ENCODE measurements around the gene PITX1.

The PITX1 gene

DNA sequence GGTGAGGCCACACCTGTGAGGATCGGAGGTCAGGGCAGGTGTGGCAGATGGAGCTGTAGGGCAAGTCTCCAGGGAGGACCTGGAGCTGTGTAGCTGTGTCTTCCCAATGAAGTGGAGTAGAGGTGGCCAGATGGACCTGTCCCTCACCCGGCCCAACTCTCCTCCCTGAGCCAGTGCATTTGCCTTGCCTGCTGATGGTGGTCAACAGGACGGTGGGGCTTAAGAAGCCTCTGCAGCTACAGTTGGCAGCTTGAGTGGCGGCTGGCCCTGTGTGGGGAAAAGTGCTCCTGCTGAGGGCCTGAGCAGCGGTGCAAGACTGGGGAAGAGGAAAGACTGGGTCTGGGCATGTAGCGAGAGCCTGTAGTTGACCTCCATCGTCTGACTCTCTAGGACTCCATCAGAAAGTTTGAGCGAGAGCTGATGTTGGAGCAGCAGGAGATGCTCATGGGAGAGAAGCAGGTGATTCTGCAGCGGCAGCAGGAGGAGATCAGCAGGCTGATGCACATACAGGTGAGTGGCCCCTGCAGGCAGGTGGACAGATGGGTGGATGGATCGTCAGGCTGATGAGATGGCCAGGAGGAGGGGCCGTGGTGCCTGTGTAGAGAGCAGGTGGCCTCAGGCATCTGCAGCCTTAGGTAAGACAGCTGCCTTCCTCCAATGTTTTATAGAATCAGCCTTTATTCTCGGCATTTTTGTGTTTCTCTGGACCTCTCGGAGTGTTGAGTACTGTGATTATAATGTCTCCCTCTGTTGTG is 24.9 kb downstream of the PITX1 start:
- TF ChIP-seq GATA2 (IDR thresholded peaks at IDR 0.05; ENCODE audit: low read depth, low read length) (no peak), GATA3 (IDR thresholded peaks at IDR 0.05; ENCODE audit: low read depth, low read length) (no peak)

DNA sequence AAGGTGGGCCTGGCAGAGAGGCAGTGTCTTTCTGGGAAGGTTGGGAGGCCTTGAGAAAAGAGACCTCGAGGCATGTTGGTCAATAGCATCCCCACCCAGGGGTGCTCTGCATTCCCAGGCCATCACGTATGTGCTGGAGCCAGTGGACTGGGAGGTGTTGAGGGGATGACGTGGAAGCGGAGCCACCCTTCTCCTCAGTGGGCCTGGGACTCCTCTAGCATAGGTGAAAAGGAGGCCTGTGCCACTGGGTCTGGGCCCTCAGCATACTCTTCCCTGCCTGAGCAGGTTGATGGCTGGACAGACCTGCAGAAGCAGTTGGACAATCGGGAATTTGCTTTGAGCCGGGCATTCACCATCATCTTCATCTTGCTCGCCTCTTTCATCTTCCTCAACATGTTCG is 25.5 kb downstream of the PITX1 start:
- no peak for TF ChIP-seq GATA3 (IDR thresholded peaks at IDR 0.05; ENCODE audit: low read depth, low read length)
- TF ChIP-seq GATA2 (IDR thresholded peaks at IDR 0.05; ENCODE audit: low read depth, low read length), result no peak

DNA sequence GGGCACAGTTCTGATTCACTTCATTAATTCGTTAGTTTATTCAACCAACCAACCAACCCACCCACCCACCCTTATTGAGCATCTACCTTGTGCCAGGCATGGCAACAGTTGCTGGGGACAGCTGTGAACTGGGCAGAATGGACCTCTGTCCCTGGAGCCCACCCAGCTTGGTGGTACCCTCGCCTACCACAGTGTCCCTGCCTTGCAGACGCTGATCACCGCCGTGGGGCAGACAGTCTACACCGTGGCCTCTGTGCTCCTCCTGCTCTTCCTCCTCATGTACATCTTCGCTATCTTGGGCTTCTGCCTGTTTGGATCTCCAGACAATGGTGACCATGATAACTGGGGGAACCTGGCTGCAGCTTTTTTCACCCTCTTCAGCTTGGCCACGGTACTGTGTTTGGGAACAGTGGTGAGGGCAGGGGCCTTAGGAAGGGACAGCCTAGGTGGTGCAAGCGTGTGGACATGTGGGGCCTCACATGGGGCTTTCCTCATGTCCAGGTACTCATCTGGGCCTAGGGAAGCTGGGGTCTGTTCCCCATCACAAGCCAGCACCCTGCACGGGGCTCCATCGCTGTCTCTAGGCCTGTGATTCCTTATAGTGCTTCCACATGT is 26.2 kb downstream of the PITX1 start:
- TF ChIP-seq GATA2 (IDR thresholded peaks at IDR 0.05; ENCODE audit: low read depth, low read length) (no peak), GATA3 (IDR thresholded peaks at IDR 0.05; ENCODE audit: low read depth, low read length) (no peak)

DNA sequence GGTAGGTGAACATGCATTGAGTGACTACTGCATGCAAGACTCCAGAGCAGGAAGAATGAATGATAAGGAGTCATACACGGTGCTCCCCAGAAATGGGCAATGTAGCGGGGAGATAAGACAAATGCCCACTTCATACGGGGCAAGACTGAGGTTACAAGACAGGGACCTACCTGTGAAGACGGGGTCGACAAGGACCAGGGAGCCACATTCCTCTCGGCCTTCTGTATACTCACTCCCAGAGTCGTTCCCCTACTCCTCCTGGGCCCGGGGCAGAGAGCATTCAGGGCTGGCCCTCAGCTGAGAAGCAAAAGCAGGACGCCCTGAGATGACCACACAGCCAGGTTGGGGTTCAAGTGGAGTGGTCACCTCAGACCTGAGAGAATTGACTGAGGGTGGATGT is 26.7 kb downstream of the PITX1 start:
- TF ChIP-seq GATA2 (IDR thresholded peaks at IDR 0.05; ENCODE audit: low read depth, low read length) (no peak), GATA3 (IDR thresholded peaks at IDR 0.05; ENCODE audit: low read depth, low read length) (no peak)

DNA sequence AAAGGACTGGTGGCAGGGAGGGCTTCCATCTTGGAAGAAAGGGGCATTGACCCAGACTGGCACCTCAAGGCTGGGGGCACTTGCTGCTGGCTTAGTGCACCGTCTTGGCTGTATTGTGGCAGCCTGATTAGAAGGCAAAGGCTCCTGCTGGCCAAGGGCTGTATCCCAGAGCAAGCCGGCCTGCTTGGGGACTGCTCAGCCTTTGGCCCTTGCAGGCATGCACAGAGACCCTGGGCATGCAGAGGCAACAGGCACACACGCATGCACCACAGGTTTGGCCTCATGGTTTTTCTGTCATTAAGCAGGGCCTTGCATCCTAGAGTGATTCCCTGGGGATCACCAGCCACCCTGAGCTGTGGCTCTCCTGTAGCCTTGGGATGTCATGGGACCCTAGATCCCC is 29.0 kb downstream of the PITX1 start:
- TF ChIP-seq GATA3 (IDR thresholded peaks at IDR 0.05; ENCODE audit: low read depth, low read length), result no peak
- TF ChIP-seq GATA2 (IDR thresholded peaks at IDR 0.05; ENCODE audit: low read depth, low read length), result no peak

DNA sequence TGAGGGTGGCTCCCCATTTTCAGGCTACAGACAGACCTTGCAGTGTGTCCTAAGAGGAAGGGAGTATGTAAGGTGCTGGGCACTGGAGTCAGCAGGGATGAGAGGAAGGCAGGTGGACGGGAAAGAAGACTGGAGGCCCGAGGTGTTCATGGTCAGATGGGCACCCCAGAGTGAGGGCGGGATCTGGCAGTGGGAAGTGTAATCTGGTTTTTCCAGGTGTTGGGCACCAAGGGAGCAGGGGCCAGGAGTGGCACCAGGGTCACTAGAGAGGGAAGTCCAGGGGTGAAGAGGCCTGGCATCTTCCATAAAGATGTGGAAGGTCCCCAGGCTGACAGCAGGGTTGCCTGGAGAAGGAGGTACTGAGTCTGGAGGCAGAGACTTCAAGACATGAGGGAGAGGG is 29.7 kb downstream of the PITX1 start:
- TF ChIP-seq GATA3 (IDR thresholded peaks at IDR 0.05; ENCODE audit: low read depth, low read length) (no peak), GATA2 (IDR thresholded peaks at IDR 0.05; ENCODE audit: low read depth, low read length) (no peak)

DNA sequence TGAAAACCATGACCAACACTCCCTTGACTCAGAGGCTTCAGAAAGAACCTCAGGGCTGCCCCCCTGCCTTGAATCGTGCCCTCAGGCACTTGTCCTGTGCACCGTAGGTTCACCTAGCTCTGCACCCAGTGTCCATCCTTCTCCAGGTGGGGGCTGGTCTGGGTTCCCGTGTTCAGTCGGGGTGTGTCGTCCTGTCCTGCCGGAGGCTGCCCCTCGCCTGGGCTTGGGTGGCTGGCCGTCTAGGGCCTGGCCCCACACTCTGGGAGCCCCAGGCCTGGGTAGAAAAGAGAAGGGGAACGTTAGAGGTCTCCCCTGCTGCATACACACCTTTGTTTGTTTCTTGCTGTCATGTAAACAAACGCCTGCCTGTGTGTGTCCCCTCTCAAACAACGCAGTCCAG is 37.0 kb downstream of the PITX1 start:
- no peak for TF ChIP-seq GATA2 (IDR thresholded peaks at IDR 0.05; ENCODE audit: low read depth, low read length)
- TF ChIP-seq GATA3 (IDR thresholded peaks at IDR 0.05; ENCODE audit: low read depth, low read length), result no peak

DNA sequence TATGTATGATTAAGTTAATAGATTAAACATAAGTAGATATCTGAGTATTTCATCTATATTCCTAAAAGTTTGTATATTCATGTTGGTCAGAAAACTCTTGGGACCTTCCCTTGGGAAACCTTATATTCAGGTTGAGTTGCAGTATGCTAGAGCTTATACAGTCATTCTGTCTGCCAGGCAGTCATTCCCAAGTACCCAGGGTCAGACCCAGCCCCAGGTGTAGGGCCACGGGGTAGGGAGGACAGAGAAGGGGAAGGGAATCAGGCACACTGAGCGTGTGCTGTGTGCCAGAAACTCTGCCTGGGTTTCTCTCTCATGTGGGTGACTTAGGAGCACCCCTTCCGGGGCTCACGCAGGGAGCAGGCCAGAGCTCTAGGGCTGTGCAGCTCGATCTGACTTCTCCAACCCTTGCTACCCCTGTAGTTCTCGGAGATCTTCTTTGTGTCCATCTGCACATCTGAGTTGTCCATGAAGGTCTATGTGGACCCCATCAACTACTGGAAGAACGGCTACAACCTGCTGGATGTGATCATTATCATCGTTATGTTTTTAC is 38.1 kb downstream of the PITX1 start:
- TF ChIP-seq GATA3 (IDR thresholded peaks at IDR 0.05; ENCODE audit: low read depth, low read length) (no peak), GATA2 (IDR thresholded peaks at IDR 0.05; ENCODE audit: low read depth, low read length) (no peak)

DNA sequence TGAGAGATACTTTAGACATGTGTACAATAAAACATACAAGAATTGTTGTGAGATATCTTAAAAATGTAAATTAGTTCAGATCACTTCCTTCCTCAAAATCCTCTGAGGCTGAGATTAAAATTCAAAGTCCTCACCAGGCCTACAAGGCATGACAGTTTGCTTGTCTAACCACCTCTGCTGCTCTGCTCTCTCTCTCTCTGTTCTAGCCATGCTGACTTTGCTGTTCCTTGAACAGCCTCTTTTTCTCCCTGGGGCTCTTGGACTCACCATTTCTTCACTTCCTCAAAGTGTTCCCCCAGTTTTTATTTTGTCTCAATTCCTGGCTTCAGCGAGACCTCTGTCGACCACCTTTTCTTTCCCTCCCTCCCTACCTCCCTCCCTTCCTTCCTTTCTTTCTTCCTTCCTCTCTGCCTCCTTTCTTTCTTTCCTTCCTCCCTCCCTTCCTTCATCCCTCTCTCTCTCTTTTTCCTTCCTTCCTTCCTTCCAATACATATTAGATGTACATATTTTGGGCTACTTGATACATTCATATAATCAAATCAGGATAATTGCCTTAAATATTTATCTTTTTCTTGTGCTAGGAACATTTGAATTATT is 39.4 kb downstream of the PITX1 start:
- TF ChIP-seq GATA2 (IDR thresholded peaks at IDR 0.05; ENCODE audit: low read depth, low read length) (no peak), GATA3 (IDR thresholded peaks at IDR 0.05; ENCODE audit: low read depth, low read length) (no peak)

DNA sequence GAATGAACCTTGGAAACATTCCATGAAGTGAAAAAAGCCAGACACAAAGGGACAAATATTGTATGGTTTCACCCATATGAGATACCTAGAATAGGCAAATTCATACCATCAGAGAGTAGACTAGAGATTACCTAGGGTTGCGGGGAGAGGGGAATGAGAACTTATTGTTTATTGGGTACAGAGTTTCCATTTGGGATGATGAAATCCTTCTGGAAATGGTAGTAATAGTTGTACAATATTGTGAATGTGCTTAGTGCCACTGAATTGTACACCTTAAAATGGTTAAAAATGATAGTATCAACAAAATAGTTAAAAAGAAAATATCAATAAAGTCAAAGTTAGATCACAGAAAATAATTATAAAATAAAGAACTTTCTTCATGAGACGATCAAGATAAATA is 40.9 kb downstream of the PITX1 start:
- TF ChIP-seq GATA2 (IDR thresholded peaks at IDR 0.05; ENCODE audit: low read depth, low read length) (no peak), GATA3 (IDR thresholded peaks at IDR 0.05; ENCODE audit: low read depth, low read length) (no peak)

DNA sequence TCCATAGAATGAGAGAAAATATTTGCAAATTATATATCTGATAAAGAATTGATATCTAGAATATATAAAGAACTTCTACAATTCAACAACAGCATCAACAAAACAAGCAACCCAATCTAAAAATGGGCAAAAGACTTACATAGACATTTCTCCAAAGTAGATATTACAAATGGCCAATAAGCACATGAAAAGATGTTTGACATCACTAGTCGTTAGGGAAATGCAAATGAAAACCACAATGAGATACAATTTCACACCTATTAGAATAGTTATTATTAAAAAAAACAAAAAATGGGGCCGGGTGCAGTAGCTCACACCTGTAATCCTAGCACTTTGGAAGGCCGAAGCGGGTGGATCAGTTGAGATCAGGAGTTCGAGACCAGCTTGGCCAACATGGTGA is 41.9 kb downstream of the PITX1 start:
- TF ChIP-seq GATA3 (IDR thresholded peaks at IDR 0.05; ENCODE audit: low read depth, low read length) (no peak), GATA2 (IDR thresholded peaks at IDR 0.05; ENCODE audit: low read depth, low read length) (no peak)

DNA sequence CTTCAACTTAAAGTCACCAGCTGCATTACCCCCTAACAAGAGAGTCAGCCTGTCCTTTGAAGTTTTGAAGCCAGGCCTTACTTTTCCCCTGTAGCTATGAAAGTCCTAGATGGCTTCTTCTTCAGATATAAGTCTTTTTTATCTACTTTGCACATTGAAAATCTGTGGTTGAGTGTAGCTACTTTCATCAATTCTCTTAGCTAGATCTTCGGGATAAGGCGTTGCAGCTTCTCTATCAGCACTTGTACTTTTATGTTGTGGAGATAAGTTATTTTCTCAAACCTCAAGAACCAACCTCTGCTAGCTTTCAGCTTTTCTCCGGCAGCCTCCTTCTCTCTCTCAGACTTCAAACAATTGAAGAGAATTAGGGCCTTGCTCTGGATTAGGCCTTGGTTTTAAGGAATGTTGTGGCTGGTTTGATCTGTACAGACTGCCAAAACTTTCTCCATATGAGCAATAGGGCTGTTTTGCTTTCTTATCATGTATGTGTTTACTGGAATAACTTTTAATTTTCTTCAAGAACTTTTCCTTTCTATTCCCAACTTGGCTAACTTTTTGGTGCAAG is 44.7 kb downstream of the PITX1 start:
- TF ChIP-seq GATA2 (IDR thresholded peaks at IDR 0.05; ENCODE audit: low read depth, low read length) (no peak), GATA3 (IDR thresholded peaks at IDR 0.05; ENCODE audit: low read depth, low read length) (no peak)

DNA sequence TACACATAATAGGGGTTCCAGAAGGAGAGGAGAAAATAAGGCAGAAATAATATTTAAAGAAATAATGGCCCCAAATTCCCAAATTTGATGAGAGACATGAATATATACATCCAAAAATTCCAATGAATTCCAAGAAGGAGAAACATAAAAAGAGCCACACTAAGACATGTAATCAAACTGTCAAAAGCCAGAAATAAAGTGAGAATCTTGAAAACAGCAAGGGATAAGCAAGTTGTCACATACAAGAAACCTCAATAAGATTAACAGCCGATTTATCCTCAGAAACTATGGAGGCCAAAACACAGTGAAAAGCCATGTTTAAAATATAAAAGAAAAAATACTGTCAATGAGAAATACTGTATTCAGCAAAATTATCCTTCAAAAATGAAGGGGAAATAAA is 51.8 kb downstream of the PITX1 start:
- TF ChIP-seq GATA2 (IDR thresholded peaks at IDR 0.05; ENCODE audit: low read depth, low read length) (no peak), GATA3 (IDR thresholded peaks at IDR 0.05; ENCODE audit: low read depth, low read length) (no peak)

DNA sequence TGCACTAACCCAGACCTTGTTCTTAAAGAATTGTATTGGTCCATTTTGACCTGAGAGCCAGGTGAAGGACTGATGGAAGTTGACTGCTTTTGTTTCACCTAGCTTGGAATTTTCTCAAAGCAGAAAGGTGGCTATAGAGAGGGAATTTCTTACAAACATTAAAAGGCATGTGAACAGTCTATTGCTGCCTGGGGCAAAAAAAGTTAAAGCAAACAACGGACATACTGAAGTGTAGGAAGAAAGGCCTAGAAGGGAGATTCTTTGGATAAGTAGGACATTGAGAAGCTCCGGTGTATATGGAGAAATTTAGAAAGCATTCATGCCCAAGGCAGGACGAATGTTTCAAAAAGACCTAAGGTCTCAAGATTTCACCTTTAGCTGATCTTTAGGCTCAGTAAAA is 54.6 kb downstream of the PITX1 start:
- no peak for TF ChIP-seq GATA2 (IDR thresholded peaks at IDR 0.05; ENCODE audit: low read depth, low read length)
- no peak for TF ChIP-seq GATA3 (IDR thresholded peaks at IDR 0.05; ENCODE audit: low read depth, low read length)

Measured in SH-SY5Y (cell line).